GM21717 (cell line): ENCODE results near the gene NPB.
"Not testable (repeated sequence)": the region's sequence is repeated elsewhere in the genome, so short reads cannot be mapped to it uniquely, and the experiment has no call there.

Experiments used
- ATAC-seq: cut with Tn5 transposase; IDR thresholded peaks from one replicate; pipeline ENCODE4 v1.9.1; 2021; ENCODE audit warnings: mild to moderate bottlenecking, moderate library complexity; ENCODE audit not compliant: unreplicated experiment

NPB gene

GRCh38 chr17:81910840-81911276 is 8.8 kb downstream of the NPB start:
- peak; percentile 10 for ATAC-seq

GRCh38 chr17:81911277-81911961 is 9.4 kb downstream of the NPB start, which contains the start of gene PCYT2:
Gene PCYT2, minus strand, starts transcription at chr17:81911399. Its CDS starts 44 bp downstream, at chr17:81911355.
- peak; percentile 46 for ATAC-seq

DNA sequence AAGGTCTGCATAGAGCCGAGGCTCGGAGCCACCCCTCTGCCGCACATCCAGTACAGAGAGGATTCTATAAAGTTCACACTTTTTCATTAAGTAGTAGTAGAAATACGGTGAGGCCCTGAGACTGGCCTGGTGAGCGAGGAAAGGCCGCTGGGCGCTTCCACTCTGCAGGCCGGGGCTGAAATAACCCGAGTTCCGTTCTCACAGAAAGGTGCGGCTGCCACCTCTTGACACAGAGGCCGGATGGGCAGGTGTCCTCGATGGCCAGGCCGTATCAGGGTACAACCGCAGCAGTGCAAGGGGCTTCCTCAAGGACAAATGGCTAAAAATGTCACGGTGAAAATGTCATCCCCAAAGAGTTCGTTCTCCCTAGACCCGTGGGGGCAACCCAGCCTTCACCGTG is 9.9 kb downstream of the NPB start:
- ATAC-seq: no peak

DNA sequence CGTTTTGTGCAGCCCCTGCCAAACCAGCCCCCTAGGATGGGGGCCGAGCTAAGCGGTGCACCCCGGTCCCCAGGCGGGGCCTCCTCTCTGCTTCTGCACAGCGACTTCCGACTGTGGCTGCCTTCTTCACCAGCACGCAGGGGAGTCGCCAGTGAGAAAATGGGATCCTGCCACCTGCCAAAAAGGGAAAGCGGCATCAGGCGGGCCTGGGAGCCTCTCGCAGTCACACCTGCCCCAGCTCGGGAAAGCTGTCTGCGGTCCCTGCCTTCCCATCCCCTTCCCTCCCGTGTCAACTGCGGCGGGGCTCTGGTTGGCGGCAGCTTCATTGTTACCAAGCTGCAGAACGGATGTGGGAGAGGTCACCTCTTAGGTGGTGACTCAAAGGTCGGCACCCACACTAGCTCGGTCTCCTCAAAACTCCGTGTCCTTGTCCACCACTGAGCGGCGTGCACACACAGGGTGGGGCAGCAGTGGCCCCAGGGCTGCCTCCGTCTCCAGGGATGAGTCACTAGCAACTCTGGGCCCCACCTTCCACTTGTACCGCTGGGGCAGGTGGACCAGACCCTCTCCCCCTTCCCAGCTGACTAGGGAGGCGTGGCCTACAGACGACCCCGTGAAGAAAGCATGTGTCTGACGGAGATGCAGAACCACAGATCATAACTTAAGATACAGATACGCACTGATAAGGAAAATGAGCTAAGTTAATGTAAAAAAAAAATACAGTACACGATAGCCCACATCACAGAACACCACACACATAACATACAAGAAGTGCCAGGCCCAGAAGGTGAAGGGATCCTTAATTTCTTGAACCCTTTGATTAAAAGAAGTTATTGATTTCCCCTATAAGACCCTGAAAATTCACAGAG is 10.6 kb downstream of the NPB start:
- no peak for ATAC-seq

DNA sequence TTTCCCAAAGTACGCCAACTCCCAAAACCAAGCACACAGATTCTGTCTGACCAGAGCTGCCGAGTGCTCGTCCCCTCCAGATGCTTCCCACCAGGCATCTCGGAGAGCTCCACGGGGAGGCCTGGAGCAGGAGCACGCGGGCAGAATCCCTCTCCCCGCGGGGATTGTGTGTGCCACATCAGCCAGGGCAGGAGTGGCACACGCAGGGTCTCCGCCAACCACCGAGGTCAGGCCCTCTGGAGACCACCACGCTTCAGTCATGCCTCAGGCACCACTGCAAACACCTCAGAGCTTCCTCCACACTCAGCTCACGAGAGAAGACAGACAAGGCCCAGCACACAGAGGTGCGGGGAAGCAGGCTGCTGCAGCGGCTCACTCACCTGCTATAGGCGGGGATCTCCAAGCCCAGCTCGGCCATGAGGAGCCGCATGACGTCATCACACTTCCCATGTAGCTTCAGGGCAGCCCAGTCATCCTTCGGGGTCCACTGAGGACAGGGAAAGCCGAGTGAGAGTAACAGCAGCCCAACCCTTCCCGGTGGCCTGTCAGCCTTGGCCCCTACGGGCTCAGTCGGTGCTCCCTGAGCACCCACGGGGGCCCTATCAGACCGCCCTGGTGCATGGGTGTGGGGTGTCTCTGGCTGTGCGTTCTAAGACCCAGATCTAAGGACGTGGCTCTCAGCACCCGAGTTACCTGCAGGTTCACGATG is 11.5 kb downstream of the NPB start:
- no peak for ATAC-seq

DNA sequence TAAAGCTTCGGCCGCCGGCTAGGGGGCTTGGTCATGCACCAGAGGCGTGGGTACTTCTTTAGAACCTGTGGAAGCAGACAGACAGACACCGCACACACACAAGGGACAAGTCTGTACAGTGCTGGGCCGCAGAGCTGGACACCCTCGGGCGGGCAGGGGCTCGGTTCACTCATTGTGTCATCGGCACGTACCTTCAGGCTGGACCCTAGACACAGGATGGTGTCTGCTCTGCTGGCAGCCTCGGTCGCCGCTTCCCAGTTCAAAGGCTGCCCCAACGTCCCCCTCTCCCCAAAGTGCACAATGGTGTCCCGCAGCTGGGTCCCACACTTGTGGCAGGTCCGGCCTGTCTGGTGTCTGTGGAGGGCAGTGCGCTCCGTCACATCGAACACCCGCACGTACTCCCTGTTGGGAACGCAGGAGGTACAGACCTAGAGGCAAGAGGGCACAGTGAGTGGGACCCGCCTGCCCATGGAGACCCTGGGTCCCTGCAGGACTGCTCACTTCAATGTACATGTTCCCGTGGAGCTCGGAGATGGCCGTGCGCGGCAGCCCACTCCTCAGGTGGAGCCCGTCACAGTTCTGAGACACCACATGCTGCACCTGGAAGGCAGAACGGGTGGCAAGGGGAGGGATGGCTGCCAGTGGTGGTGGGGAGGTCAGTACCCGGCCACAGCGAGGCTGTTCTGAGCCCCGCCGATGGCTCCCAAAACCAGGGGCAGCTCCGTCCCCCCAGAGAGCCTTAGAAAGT is 12.2 kb downstream of the NPB start:
- ATAC-seq: no peak

GRCh38 chr17:81915331-81915730 is 13.3 kb downstream of the NPB start:
- ATAC-seq: no peak

- ATAC-seq: no peak
Observed at GRCh38 chr17:81916234-81917001, 14.4 kb downstream of the NPB start.

GRCh38 chr17:81917565-81918332 is 15.7 kb downstream of the NPB start, which contains the start of gene SIRT7:
Gene SIRT7, minus strand, starts transcription at chr17:81918176. Its CDS starts 45 bp downstream, at chr17:81918131.
- peak; percentile 29 for ATAC-seq

GRCh38 chr17:81918333-81918669 is 16.3 kb downstream of the NPB start:
- ATAC-seq: not testable (repeated sequence)

- no peak for ATAC-seq
Observed at GRCh38 chr17:81918832-81919545, 17.0 kb downstream of the NPB start.

GRCh38 chr17:81920612-81921536 is 18.8 kb downstream of the NPB start:
- ATAC-seq: no peak

GRCh38 chr17:81921537-81921862 is 19.5 kb downstream of the NPB start:
- no peak for ATAC-seq

DNA sequence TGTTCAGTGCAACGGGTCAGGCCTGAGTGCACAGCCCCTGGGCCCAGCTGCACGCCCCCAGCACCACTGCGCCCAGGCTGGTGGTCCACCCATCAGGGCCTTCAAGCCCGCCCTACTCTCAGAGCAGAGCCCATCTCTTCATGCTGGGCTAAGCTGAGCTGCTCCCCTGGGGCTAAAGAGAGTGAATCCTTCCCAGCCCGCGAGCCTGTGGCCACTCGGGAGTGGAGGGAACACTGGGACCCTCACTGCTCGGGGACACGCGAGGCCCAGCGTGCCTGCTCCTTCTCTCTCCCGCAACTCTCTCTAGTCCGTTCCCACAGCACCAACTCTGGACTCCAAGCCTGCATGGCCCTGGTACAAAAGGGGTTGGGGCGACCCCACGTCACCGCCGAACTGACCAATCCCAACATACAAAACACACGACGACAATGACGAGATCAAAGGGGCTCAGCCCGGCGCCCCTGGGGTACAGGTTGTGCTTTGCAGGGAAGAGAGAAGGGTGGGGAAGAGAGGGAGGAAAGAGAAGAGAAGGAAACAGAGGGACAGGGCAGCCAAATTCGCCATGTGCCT is 20.0 kb downstream of the NPB start:
- no peak for ATAC-seq

GRCh38 chr17:81922566-81923301 is 20.7 kb downstream of the NPB start:
- ATAC-seq: no peak
